ENCODE measurements around the gene CAPN13. TPM values are rescaled to one million over a fixed set of nuclear protein-coding genes. Genes with fewer than 3 reads are reported as not detected.

Gene CAPN13
- total RNA-seq, 4 donors from 2014 or later: 0.12 TPM; not detected in 3

GRCh38 chr2:30768036-30768686 lies 39.1 kb downstream of the CAPN13 start:
- Histone ChIP-seq H3K27ac (no peak overlapping the region), H3K9me3 (no peaks in the 10 kb centered on the region), H3K27me3 (peaks cover 56% of the 10 kb centered on the region), H3K4me3 (no peak overlapping the region), H3K36me3 (no peaks in the 10 kb centered on the region), H3K4me1 (no peaks in the 10 kb centered on the region)
- no peak for TF ChIP-seq CTCF (IDR thresholded peaks at IDR 0.05)
- TF ChIP-seq EP300 (IDR thresholded peaks at IDR 0.05): no peak
- no peak for TF ChIP-seq POLR2AphosphoS5 (IDR thresholded peaks at IDR 0.05)
- no peak for TF ChIP-seq POLR2A (IDR thresholded peaks at IDR 0.05)
- no peak for ATAC-seq
- 80% methylated on average over 6 to 7 of the region's 8 CpGs for WGBS, 2 donors (ENCODE audit: low coverage in 1 of 2)

- Histone ChIP-seq H3K36me3 (no peaks in the 10 kb centered on the region), H3K9me3 (no peaks in the 10 kb centered on the region), H3K27me3 (peaks cover 49% of the 10 kb centered on the region), H3K27ac (no peak overlapping the region), H3K4me1 (no peaks in the 10 kb centered on the region), H3K4me3 (no peak overlapping the region)
- WGBS, 2 donors (ENCODE audit: low coverage in 1 of 2): 51 to 67% methylated on average over 1 to 3 of the region's 3 CpGs
- no peak for ATAC-seq
- TF ChIP-seq POLR2A (IDR thresholded peaks at IDR 0.05) (no peak), EP300 (IDR thresholded peaks at IDR 0.05) (no peak), CTCF (IDR thresholded peaks at IDR 0.05) (no peak), POLR2AphosphoS5 (IDR thresholded peaks at IDR 0.05) (no peak)
These were observed 40.6 kb downstream of the CAPN13 start for GRCh38 chr2:30766666-30767065.

GRCh38 chr2:30765876-30766470 lies 41.3 kb downstream of the CAPN13 start:
- peaks cover 44% of the 10 kb centered on the region for H3K27me3 ChIP-seq
- 45 to 77% methylated on average over 2 to 3 of the region's 12 CpGs for WGBS, 2 donors (ENCODE audit: low coverage in 1 of 2)
- no peak overlapping the region for H3K4me3 ChIP-seq
- ATAC-seq: no peak
- no peak overlapping the region for H3K27ac ChIP-seq
- TF ChIP-seq EP300 (IDR thresholded peaks at IDR 0.05): no peak
- TF ChIP-seq CTCF (IDR thresholded peaks at IDR 0.05): no peak
- no peak for TF ChIP-seq POLR2AphosphoS5 (IDR thresholded peaks at IDR 0.05)
- no peak for TF ChIP-seq POLR2A (IDR thresholded peaks at IDR 0.05)
- no peaks in the 10 kb centered on the region for H3K36me3 ChIP-seq
- no peaks in the 10 kb centered on the region for H3K4me1 ChIP-seq
- no peaks in the 10 kb centered on the region for H3K9me3 ChIP-seq

- peaks cover 37% of the 10 kb centered on the region for H3K27me3 ChIP-seq
- no peak for ATAC-seq
- 70% methylated on average over 2 of the region's 4 CpGs; no CpG with 5 or more reads in 1 of the 2 donors for WGBS, 2 donors (ENCODE audit: low coverage in 1 of 2)
These were observed 42.1 kb downstream of the CAPN13 start for GRCh38 chr2:30765191-30765590.

More at GRCh38 chr2:30765191-30765590, 42.1 kb downstream of the CAPN13 start:
- H3K36me3 ChIP-seq: no peaks in the 10 kb centered on the region
- H3K4me3 ChIP-seq: no peak overlapping the region
- no peaks in the 10 kb centered on the region for H3K9me3 ChIP-seq
- no peaks in the 10 kb centered on the region for H3K4me1 ChIP-seq
- H3K27ac ChIP-seq: no peak overlapping the region
- TF ChIP-seq POLR2AphosphoS5 (IDR thresholded peaks at IDR 0.05): no peak
- TF ChIP-seq EP300 (IDR thresholded peaks at IDR 0.05): no peak
- no peak for TF ChIP-seq POLR2A (IDR thresholded peaks at IDR 0.05)
- TF ChIP-seq CTCF (IDR thresholded peaks at IDR 0.05): no peak
